Measurements from ENCODE around the gene CASP10. TPM values are rescaled to one million over a fixed set of nuclear protein-coding genes. Genes with fewer than 3 reads are reported as not detected.

Gene CASP10
- total and polyA plus RNA-seq, 2 of the 13 experiments (the other 11 are each of a cell fraction or from before 2014, with no cell fraction given) = 22.2 to 23.8 TPM

DNA sequence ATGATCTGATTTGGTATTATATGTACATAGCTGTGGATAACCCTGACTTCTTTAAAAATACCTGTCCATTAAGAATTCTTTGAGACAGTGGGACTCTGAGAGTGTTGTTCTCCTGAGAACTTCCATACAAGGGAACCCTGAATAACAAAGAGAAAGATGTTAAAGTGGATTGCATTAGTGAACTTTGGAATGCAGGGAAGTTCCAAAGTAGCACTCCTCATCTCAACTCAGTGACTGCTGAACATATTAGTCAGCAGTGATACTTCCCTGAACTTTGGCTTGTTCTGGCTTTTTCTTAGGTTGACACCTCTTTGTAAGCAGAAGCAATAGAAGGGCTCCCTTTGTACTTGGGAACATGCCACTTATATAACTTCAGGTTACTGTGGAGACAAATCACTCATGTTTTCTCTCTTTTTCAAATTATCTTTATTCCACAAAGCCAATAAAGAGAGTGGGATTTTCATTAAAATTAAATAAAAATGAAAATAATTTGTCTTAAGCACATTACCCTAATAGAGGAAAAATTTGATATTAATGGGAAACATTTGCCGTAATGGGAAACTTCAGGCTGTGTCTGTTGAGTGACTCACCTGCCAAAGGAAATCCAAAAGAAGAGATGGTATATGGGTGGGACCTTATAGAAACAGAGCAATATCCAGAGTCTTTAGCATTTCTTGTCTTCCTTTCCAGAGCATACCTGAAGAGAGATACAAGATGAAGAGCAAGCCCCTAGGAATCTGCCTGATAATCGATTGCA is 33.7 kb upstream of the CASP10 start (continued):
- TF ChIP-seq GTF2F1 (IDR thresholded peaks at IDR 0.05; ENCODE audit: low read length) = no peak
- no peak for TF ChIP-seq ZNF326 (CRISPR knock-in tag; IDR thresholded peaks at IDR 0.05; ENCODE audit: borderline replicate concordance)
- TF ChIP-seq ZNF431 (CRISPR knock-in tag; IDR thresholded peaks at IDR 0.05; ENCODE audit: borderline replicate concordance, low read depth) = no peak; the same call in 1 of the 2 replicates
- no peak for TF ChIP-seq GZF1 (CRISPR knock-in tag; IDR thresholded peaks at IDR 0.05)
- no peak for TF ChIP-seq SNAI1 (CRISPR knock-in tag; IDR thresholded peaks at IDR 0.05; ENCODE audit: borderline replicate concordance)
- no peak for TF ChIP-seq ZNF619 (CRISPR knock-in tag; IDR thresholded peaks at IDR 0.05)
- TF ChIP-seq SRF (IDR thresholded peaks at IDR 0.05; ENCODE audit: low read depth, low read length) = peak; percentile 81
- TF ChIP-seq, protein P1, sequence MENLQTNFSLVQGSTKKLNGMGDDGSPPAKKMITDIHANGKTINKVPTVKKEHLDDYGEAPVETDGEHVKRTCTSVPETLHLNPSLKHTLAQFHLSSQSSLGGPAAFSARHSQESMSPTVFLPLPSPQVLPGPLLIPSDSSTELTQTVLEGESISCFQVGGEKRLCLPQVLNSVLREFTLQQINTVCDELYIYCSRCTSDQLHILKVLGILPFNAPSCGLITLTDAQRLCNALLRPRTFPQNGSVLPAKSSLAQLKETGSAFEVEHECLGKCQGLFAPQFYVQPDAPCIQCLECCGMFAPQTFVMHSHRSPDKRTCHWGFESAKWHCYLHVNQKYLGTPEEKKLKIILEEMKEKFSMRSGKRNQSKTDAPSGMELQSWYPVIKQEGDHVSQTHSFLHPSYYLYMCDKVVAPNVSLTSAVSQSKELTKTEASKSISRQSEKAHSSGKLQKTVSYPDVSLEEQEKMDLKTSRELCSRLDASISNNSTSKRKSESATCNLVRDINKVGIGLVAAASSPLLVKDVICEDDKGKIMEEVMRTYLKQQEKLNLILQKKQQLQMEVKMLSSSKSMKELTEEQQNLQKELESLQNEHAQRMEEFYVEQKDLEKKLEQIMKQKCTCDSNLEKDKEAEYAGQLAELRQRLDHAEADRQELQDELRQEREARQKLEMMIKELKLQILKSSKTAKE (CRISPR knock-in tag; IDR thresholded peaks at IDR 0.05; ENCODE audit: borderline replicate concordance) = no peak
- 0 out of 4 replicates have a peak, but pooled peaks of 1 of the 2 experiments have one; percentile 38 for TF ChIP-seq NR2F1 (CRISPR knock-in tag; IDR thresholded peaks at IDR 0.05)
- TF ChIP-seq, protein P2, sequence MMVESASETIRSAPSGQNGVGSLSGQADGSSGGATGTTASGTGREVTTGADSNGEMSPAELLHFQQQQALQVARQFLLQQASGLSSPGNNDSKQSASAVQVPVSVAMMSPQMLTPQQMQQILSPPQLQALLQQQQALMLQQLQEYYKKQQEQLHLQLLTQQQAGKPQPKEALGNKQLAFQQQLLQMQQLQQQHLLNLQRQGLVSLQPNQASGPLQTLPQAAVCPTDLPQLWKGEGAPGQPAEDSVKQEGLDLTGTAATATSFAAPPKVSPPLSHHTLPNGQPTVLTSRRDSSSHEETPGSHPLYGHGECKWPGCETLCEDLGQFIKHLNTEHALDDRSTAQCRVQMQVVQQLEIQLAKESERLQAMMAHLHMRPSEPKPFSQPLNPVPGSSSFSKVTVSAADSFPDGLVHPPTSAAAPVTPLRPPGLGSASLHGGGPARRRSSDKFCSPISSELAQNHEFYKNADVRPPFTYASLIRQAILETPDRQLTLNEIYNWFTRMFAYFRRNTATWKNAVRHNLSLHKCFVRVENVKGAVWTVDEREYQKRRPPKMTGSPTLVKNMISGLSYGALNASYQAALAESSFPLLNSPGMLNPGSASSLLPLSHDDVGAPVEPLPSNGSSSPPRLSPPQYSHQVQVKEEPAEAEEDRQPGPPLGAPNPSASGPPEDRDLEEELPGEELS (CRISPR knock-in tag; IDR thresholded peaks at IDR 0.05) = peak; percentile 66
- TF ChIP-seq, protein P3, sequence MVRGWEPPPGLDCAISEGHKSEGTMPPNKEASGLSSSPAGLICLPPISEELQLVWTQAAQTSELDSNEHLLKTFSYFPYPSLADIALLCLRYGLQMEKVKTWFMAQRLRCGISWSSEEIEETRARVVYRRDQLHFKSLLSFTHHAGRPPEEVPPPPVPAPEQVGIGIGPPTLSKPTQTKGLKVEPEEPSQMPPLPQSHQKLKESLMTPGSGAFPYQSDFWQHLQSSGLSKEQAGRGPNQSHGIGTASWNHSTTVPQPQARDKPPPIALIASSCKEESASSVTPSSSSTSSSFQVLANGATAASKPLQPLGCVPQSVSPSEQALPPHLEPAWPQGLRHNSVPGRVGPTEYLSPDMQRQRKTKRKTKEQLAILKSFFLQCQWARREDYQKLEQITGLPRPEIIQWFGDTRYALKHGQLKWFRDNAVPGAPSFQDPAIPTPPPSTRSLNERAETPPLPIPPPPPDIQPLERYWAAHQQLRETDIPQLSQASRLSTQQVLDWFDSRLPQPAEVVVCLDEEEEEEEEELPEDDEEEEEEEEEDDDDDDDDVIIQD (CRISPR knock-in tag; IDR thresholded peaks at IDR 0.05; ENCODE audit: low read depth) = peak; percentile 79
- TF ChIP-seq RELA (CRISPR knock-in tag; IDR thresholded peaks at IDR 0.05) = no peak
- TF ChIP-seq ZFP36L1 (CRISPR knock-in tag; IDR thresholded peaks at IDR 0.05) = no peak
- TF ChIP-seq, protein P4, sequence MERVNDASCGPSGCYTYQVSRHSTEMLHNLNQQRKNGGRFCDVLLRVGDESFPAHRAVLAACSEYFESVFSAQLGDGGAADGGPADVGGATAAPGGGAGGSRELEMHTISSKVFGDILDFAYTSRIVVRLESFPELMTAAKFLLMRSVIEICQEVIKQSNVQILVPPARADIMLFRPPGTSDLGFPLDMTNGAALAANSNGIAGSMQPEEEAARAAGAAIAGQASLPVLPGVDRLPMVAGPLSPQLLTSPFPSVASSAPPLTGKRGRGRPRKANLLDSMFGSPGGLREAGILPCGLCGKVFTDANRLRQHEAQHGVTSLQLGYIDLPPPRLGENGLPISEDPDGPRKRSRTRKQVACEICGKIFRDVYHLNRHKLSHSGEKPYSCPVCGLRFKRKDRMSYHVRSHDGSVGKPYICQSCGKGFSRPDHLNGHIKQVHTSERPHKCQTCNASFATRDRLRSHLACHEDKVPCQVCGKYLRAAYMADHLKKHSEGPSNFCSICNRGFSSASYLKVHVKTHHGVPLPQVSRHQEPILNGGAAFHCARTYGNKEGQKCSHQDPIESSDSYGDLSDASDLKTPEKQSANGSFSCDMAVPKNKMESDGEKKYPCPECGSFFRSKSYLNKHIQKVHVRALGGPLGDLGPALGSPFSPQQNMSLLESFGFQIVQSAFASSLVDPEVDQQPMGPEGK (CRISPR knock-in tag; IDR thresholded peaks at IDR 0.05) = 0 out of 2 replicates have a peak, but pooled peaks have one; percentile 25
- TF ChIP-seq ZNF747 (CRISPR knock-in tag; IDR thresholded peaks at IDR 0.05; ENCODE audit: borderline replicate concordance) = no peak
- TF ChIP-seq ZNF12 (CRISPR knock-in tag; IDR thresholded peaks at IDR 0.05) = 0 out of 2 replicates have a peak, but pooled peaks have one; percentile 16
- TF ChIP-seq, protein P5, sequence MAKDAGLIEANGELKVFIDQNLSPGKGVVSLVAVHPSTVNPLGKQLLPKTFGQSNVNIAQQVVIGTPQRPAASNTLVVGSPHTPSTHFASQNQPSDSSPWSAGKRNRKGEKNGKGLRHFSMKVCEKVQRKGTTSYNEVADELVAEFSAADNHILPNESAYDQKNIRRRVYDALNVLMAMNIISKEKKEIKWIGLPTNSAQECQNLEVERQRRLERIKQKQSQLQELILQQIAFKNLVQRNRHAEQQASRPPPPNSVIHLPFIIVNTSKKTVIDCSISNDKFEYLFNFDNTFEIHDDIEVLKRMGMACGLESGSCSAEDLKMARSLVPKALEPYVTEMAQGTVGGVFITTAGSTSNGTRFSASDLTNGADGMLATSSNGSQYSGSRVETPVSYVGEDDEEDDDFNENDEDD (CRISPR knock-in tag; IDR thresholded peaks at IDR 0.05; ENCODE audit: borderline replicate concordance) = no peak; the same call in 1 of the 2 replicates
- TF ChIP-seq MYC (CRISPR knock-in tag; IDR thresholded peaks at IDR 0.05; ENCODE audit: borderline replicate concordance) = no peak
- TF ChIP-seq, protein P6, sequence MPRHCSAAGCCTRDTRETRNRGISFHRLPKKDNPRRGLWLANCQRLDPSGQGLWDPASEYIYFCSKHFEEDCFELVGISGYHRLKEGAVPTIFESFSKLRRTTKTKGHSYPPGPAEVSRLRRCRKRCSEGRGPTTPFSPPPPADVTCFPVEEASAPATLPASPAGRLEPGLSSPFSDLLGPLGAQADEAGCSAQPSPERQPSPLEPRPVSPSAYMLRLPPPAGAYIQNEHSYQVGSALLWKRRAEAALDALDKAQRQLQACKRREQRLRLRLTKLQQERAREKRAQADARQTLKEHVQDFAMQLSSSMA (CRISPR knock-in tag; IDR thresholded peaks at IDR 0.05) = no peak

Data from HepG2 (cell line).